Upper lobe of left lung (tissue), 4 donors: ENCODE data around the gene DOCK1.

Experiments
- CTCF ChIP-seq, 6 experiments: fragments of 450-650 bp in 4 of 6; fragments of 200-600 bp in 2 of 6; sonication (generic) in 2 of 6; IDR thresholded peaks; one replicate each; pipeline ENCODE4 v1.5.1; 2016 to 2019; ENCODE audit warnings: antibody characterized with exemption in 6 of 6
- POLR2A ChIP-seq, 4 donors: fragments of 450-650 bp; IDR thresholded peaks; one replicate each; pipeline ENCODE4 v1.5.1; 2016 to 2017; ENCODE audit warnings: antibody characterized with exemption in 4 of 4, mild to moderate bottlenecking in 2 of 4
- POLR2AphosphoS5 ChIP-seq, 2 donors: sonication (generic); formaldehyde crosslinking; IDR thresholded peaks; one replicate each; pipeline ENCODE4 v1.5.1; 2017; ENCODE audit warnings: antibody characterized with exemption in 2 of 2

- TF ChIP-seq CTCF (IDR thresholded peaks at IDR 0.05) (no peak), POLR2A (IDR thresholded peaks at IDR 0.05) (no peak), POLR2AphosphoS5 (IDR thresholded peaks at IDR 0.05) (no peak)
Observed at GRCh38 chr10:127064474-127064873, 159.2 kb downstream of the DOCK1 start.
